ENCODE data around the gene NHERF1. TPM values are rescaled to one million over a fixed set of nuclear protein-coding genes. Genes with fewer than 3 reads are reported as not detected.

Gene NHERF1
- total and polyA plus RNA-seq, 2 of the 4 experiments (the other 2 are of a cell fraction), result 3.8 to 11.8 TPM

GRCh38 chr17:74704544-74704943, 43.9 kb upstream of the NHERF1 start:
- WGBS, 2 experiments (ENCODE audit: extremely low coverage in 2 of 2, insufficient read length in 1 of 2), result 67% methylated on average over 3 of the region's 8 CpGs; no CpG with 5 or more reads in 1 of the 2 experiments

More at GRCh38 chr17:74704544-74704943, 43.9 kb upstream of the NHERF1 start:
- TF ChIP-seq CHD1 (IDR thresholded peaks at IDR 0.05; ENCODE audit: low read depth, low read length), result no peak
- no peak for TF ChIP-seq MAFK (IDR thresholded peaks at IDR 0.05; ENCODE audit: low read depth, low read length)
- TF ChIP-seq CEBPB (IDR thresholded peaks at IDR 0.05; ENCODE audit: low read depth, low read length), result no peak
- no peak for TF ChIP-seq CTCF (conservative IDR thresholded peaks at IDR 0.05; ENCODE audit: low read depth, low read length)
- TF ChIP-seq MAZ (IDR thresholded peaks at IDR 0.05; ENCODE audit: borderline replicate concordance, low read depth, low read length), result no peak
- no peak for TF ChIP-seq POLR2A (IDR thresholded peaks at IDR 0.05; ENCODE audit: low read depth, low read length)
- TF ChIP-seq RCOR1 (IDR thresholded peaks at IDR 0.05; ENCODE audit: insufficient replicate concordance, low read length), result no peak
- TF ChIP-seq, protein P1, sequence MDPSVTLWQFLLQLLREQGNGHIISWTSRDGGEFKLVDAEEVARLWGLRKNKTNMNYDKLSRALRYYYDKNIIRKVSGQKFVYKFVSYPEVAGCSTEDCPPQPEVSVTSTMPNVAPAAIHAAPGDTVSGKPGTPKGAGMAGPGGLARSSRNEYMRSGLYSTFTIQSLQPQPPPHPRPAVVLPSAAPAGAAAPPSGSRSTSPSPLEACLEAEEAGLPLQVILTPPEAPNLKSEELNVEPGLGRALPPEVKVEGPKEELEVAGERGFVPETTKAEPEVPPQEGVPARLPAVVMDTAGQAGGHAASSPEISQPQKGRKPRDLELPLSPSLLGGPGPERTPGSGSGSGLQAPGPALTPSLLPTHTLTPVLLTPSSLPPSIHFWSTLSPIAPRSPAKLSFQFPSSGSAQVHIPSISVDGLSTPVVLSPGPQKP (IDR thresholded peaks at IDR 0.05; ENCODE audit: borderline replicate concordance, low read depth, low read length), result no peak
- TF ChIP-seq MXI1 (IDR thresholded peaks at IDR 0.05; ENCODE audit: borderline replicate concordance, low read depth, low read length), result no peak
- no peak for TF ChIP-seq RFX5 (IDR thresholded peaks at IDR 0.05; ENCODE audit: low read depth, low read length)
- TF ChIP-seq SMC3 (IDR thresholded peaks at IDR 0.05; ENCODE audit: low read depth, low read length), result no peak
- no peak for TF ChIP-seq USF2 (IDR thresholded peaks at IDR 0.05; ENCODE audit: low read depth, low read length)
- TF ChIP-seq BHLHE40 (IDR thresholded peaks at IDR 0.05; ENCODE audit: low read depth, low read length), result no peak
- no peak for TF ChIP-seq NFE2L2 (IDR thresholded peaks at IDR 0.05; ENCODE audit: low read depth, low read length)
- no peak for TF ChIP-seq FOS (IDR thresholded peaks at IDR 0.05; ENCODE audit: low read depth, low read length)
- TF ChIP-seq RAD21 (IDR thresholded peaks at IDR 0.05; ENCODE audit: low read length), result no peak
- no peak overlapping the region for H4K91ac ChIP-seq (ENCODE audit: insufficient read depth, low read depth, low read length)
- H2BK20ac ChIP-seq (ENCODE audit: low read depth, low read length), result no peak overlapping the region
- no TSS peak for BruUV-seq (replicated peaks)
- H2AK9ac ChIP-seq (replicated peaks; ENCODE audit: low read depth, low read length, poor library complexity), result no peak overlapping the region
- no peak overlapping the region for H3K4me2 ChIP-seq (ENCODE audit: low read depth, low read length)
- dilution Hi-C loops (cut with HindIII; ENCODE audit: low sequenced_read_pairs, unreplicated experiment), result no loop called here
- H3K56ac ChIP-seq (ENCODE audit: extremely low read depth, insufficient read depth, low read length), result no peak overlapping the region
- no peaks in the 10 kb centered on the region for H3K27me3 ChIP-seq (ENCODE audit: control insufficient read depth, insufficient read depth, low read length)
- H3K14ac ChIP-seq (replicated peaks; ENCODE audit: low read depth, low read length), result no peak overlapping the region
- no peaks in the 10 kb centered on the region for H4K20me1 ChIP-seq (ENCODE audit: insufficient read depth, low read length)
- H3K4ac ChIP-seq (ENCODE audit: low read depth, low read length), result no peak overlapping the region
- no peak for DNase-seq
- H3K27ac ChIP-seq (ENCODE audit: insufficient read depth, low read length), result no peak overlapping the region
- no peak overlapping the region for H3K18ac ChIP-seq (ENCODE audit: low read depth, low read length)
- H3K23ac ChIP-seq (ENCODE audit: low read depth, low read length), result no peak overlapping the region
- intact Hi-C loops (cut with micrococcal nuclease), result no loop called here
- no peaks in the 10 kb centered on the region for H3K79me1 ChIP-seq (ENCODE audit: low read depth in 1 of 2, low read length in 2 of 2)
- no peaks in the 10 kb centered on the region for H3K9me3 ChIP-seq (ENCODE audit: control insufficient read depth, insufficient read depth, low read length)
- H3K4me1 ChIP-seq (ENCODE audit: control insufficient read depth, insufficient read depth, low read length), result no peaks in the 10 kb centered on the region
- ATAC-seq (ENCODE audit: low read depth), result no peak
- no peak overlapping the region for H2BK5ac ChIP-seq (ENCODE audit: low read depth, low read length, poor library complexity, severe bottlenecking)
- in situ Hi-C loops (cut with MboI; ENCODE audit: low sequenced_read_pairs), result no loop called here
- no peaks in the 10 kb centered on the region for H3K36me3 ChIP-seq (ENCODE audit: control insufficient read depth, insufficient read depth, low read length)
- no peak overlapping the region for H3K9ac ChIP-seq (ENCODE audit: low read depth, low read length)
- H4K5ac ChIP-seq (ENCODE audit: low read depth, low read length), result no peak overlapping the region
- no peak overlapping the region for H3K4me3 ChIP-seq (ENCODE audit: insufficient read depth, low read depth, low read length)
- H2BK15ac ChIP-seq (ENCODE audit: low read depth, low read length), result no peak overlapping the region
- H2BK120ac ChIP-seq (ENCODE audit: low read depth, low read length), result no peak overlapping the region
- ChIA-PET POLR2A (ENCODE audit: unreplicated experiment) (no interaction called here), CTCF (no interaction called here)
- H2AK5ac ChIP-seq (ENCODE audit: low read depth, low read length), result no peak overlapping the region
- no peak overlapping the region for H4K8ac ChIP-seq (ENCODE audit: low read depth in 2 of 2, low read length in 2 of 2)
- no peak overlapping the region for H2AFZ ChIP-seq (replicated peaks; ENCODE audit: low read length, poor library complexity)
- no peaks in the 10 kb centered on the region for H3K9me1 ChIP-seq (ENCODE audit: insufficient read depth, low read length)
